LNCAP (cell line): Measurements from ENCODE around the gene ANO10.

ENCODE experiments used
- CTCF ChIP-seq: fragments of 450-650 bp; IDR thresholded peaks from 2 replicates; pipeline ENCODE4 v1.5.1; 2017; ENCODE audit warnings: mild to moderate bottlenecking

The ANO10 gene

GRCh38 chr3:43379343-43379742 is 242.5 kb downstream of the ANO10 start:
- no peak for TF ChIP-seq CTCF

- TF ChIP-seq CTCF = peak; percentile 68
Measured at GRCh38 chr3:43378066-43378935, 243.5 kb downstream of the ANO10 start.

- no peak for TF ChIP-seq CTCF
Measured at GRCh38 chr3:43373560-43373928, 248.3 kb downstream of the ANO10 start.

GRCh38 chr3:43372809-43373559 is 248.8 kb downstream of the ANO10 start:
- no peak for TF ChIP-seq CTCF

- no peak for TF ChIP-seq CTCF
Measured at GRCh38 chr3:43372007-43372740, 249.6 kb downstream of the ANO10 start.

- no peak for TF ChIP-seq CTCF
Measured at GRCh38 chr3:43371494-43371893, 250.3 kb downstream of the ANO10 start.

- no peak for TF ChIP-seq CTCF
Measured at GRCh38 chr3:43370293-43370980, 251.4 kb downstream of the ANO10 start.
